H9 (cell line): Measurements from ENCODE around the gene KRTAP4-1. TPM values are rescaled to one million over a fixed set of nuclear protein-coding genes. Genes with fewer than 3 reads are reported as not detected.
"Not testable (repeated sequence)": the region's sequence is repeated elsewhere in the genome, so short reads cannot be mapped to it uniquely, and the experiment has no call there.

Experiments used
- DNase-seq: peaks from one replicate; pipeline ENCODE4 v3.0.0-alpha.2; 2017
- H2AFZ ChIP-seq: one replicate; pipeline ENCODE4 v1.6.1; 2013; ENCODE audit warnings: mild to moderate bottlenecking, low read length, control low read depth, moderate library complexity
- H2AK5ac ChIP-seq: 2 replicates; pipeline ENCODE4 v1.6.1; 2013; ENCODE audit warnings: low read length, control low read depth, mixed read lengths; ENCODE audit not compliant: insufficient read length
- H2BK120ac ChIP-seq: one replicate; pipeline ENCODE4 v1.6.1; 2013; ENCODE audit warnings: low read depth, mild to moderate bottlenecking, low read length, control low read depth, inconsistent platforms; ENCODE audit not compliant: poor library complexity, severe bottlenecking
- H2BK12ac ChIP-seq: 2 replicates; pipeline ENCODE4 v1.6.1; 2013; ENCODE audit warnings: low read length, control low read depth, mixed read lengths, low read depth; ENCODE audit not compliant: insufficient read length
- H2BK15ac ChIP-seq: 2 replicates; pipeline ENCODE4 v1.6.1; 2013; ENCODE audit warnings: low read depth, low read length, control low read depth
- H2BK20ac ChIP-seq: one replicate; pipeline ENCODE4 v1.6.1; 2013; ENCODE audit warnings: low read depth, mild to moderate bottlenecking, low read length, control low read depth, inconsistent platforms; ENCODE audit not compliant: poor library complexity, severe bottlenecking
- H2BK5ac ChIP-seq: 2 replicates; pipeline ENCODE4 v1.6.1; 2013; ENCODE audit warnings: low read length, control low read depth, mixed read lengths; ENCODE audit not compliant: insufficient read length
- H3K14ac ChIP-seq: 2 replicates; pipeline ENCODE4 v1.6.1; 2013; ENCODE audit warnings: low read length, control low read depth; ENCODE audit not compliant: insufficient read depth
- H3K18ac ChIP-seq: 2 replicates; pipeline ENCODE4 v1.6.1; 2013; ENCODE audit warnings: low read depth, mild to moderate bottlenecking, mixed read lengths, low read length, control low read depth; ENCODE audit not compliant: insufficient read length
- H3K23ac ChIP-seq: 2 replicates; pipeline ENCODE4 v1.6.1; 2013; ENCODE audit warnings: low read length, control low read depth, mixed read lengths, low read depth; ENCODE audit not compliant: insufficient read length
- H3K23me2 ChIP-seq: 2 replicates; pipeline ENCODE4 v1.6.1; 2013; ENCODE audit warnings: low read depth, mild to moderate bottlenecking, mixed read lengths, low read length, control low read depth; ENCODE audit not compliant: insufficient read length, poor library complexity, severe bottlenecking
- H3K27ac ChIP-seq: 2 replicates; pipeline ENCODE4 v1.5.1; 2013; ENCODE audit warnings: low read length, control low read depth, mixed read lengths, low read depth; ENCODE audit not compliant: insufficient read length
- H3K27me3 ChIP-seq: 2 replicates; pipeline ENCODE4 v1.6.1; 2013; ENCODE audit warnings: low read length, control low read depth, inconsistent platforms; ENCODE audit not compliant: insufficient read depth
- H3K4ac ChIP-seq: 2 replicates; pipeline ENCODE4 v1.6.1; 2013; ENCODE audit warnings: low read depth, mild to moderate bottlenecking, control low read depth, inconsistent platforms, low read length, moderate library complexity
- H3K4me1 ChIP-seq: 2 replicates; pipeline ENCODE4 v1.6.1; 2013; ENCODE audit warnings: low read length, control low read depth, inconsistent platforms; ENCODE audit not compliant: insufficient read depth
- H3K4me2 ChIP-seq: 2 replicates; pipeline ENCODE4 v1.6.1; 2013; ENCODE audit warnings: low read length, control low read depth, mixed read lengths; ENCODE audit not compliant: insufficient read length, insufficient read depth
- H3K56ac ChIP-seq: 2 replicates; pipeline ENCODE4 v1.6.1; 2013; ENCODE audit warnings: low read depth, mild to moderate bottlenecking, mixed read lengths, low read length, control low read depth; ENCODE audit not compliant: insufficient read length
- H3K79me1 ChIP-seq: 2 replicates; pipeline ENCODE4 v1.6.1; 2013; ENCODE audit warnings: low read depth, mild to moderate bottlenecking, moderate library complexity, low read length, control low read depth, inconsistent platforms; ENCODE audit not compliant: insufficient read depth, poor library complexity, severe bottlenecking
- H3K79me2 ChIP-seq: 2 replicates; pipeline ENCODE4 v1.6.1; 2013; ENCODE audit warnings: low read length, control low read depth, inconsistent platforms; ENCODE audit not compliant: insufficient read depth
- H3K9ac ChIP-seq: 2 replicates; pipeline ENCODE4 v1.6.1; 2013; ENCODE audit warnings: low read length, control low read depth, mixed read lengths; ENCODE audit not compliant: insufficient read length; ENCODE audit errors: extremely low read depth
- H3K9me3 ChIP-seq: one replicate; pipeline ENCODE4 v1.6.1; 2013; ENCODE audit warnings: low read depth, low read length, inconsistent platforms; ENCODE audit not compliant: control insufficient read depth
- H3T11ph ChIP-seq: one replicate; pipeline ENCODE4 v1.6.1; 2013; ENCODE audit warnings: mild to moderate bottlenecking, low read length, control low read depth, inconsistent platforms
- H4K20me1 ChIP-seq: one replicate; pipeline ENCODE4 v1.6.1; 2013; ENCODE audit not compliant: control insufficient read depth, insufficient read length, insufficient read depth
- H4K5ac ChIP-seq: 2 replicates; pipeline ENCODE4 v1.6.1; 2013; ENCODE audit warnings: low read depth, mild to moderate bottlenecking, mixed read lengths, low read length, control low read depth; ENCODE audit not compliant: insufficient read length
- H4K8ac ChIP-seq: replicated peaks from 2 replicates; pipeline ENCODE4 v1.6.1; 2013; ENCODE audit warnings: low read length, control low read depth, mixed read lengths, low read depth; ENCODE audit not compliant: insufficient read length
- H4K91ac ChIP-seq: 2 replicates; pipeline ENCODE4 v1.6.1; 2013; ENCODE audit warnings: low read depth, mild to moderate bottlenecking, moderate library complexity, mixed read lengths, low read length, control low read depth; ENCODE audit not compliant: insufficient read length
- H3K27ac Mint-ChIP-seq, 3 experiments: 2 replicates in 2 of 3; 3 replicates in 1 of 3; pipeline ENCODE4 v1.8.0; 2020 to 2021; ENCODE audit warnings: mixed read lengths in 3 of 3, mild to moderate bottlenecking in 1 of 3, moderate library complexity in 1 of 3
- H3K27me3 Mint-ChIP-seq: 2 replicates; pipeline ENCODE4 v1.8.0; 2021; ENCODE audit warnings: low read depth, mild to moderate bottlenecking, moderate library complexity, mixed read lengths
- H3K36me3 Mint-ChIP-seq, 3 experiments: 2 replicates in 2 of 3; 3 replicates in 1 of 3; pipeline ENCODE4 v1.8.0; 2020 to 2021; ENCODE audit warnings: low read depth in 3 of 3, mixed read lengths in 3 of 3; ENCODE audit not compliant: insufficient read depth in 1 of 3
- H3K4me1 Mint-ChIP-seq, 2 experiments: 2 replicates each; pipeline ENCODE4 v1.8.0; 2020; ENCODE audit warnings: mixed read lengths in 2 of 2
- H3K4me3 Mint-ChIP-seq, 2 experiments: 2 replicates in 1 of 2; 3 replicates in 1 of 2; pipeline ENCODE4 v1.8.0; 2020 to 2021; ENCODE audit warnings: mild to moderate bottlenecking in 2 of 2, mixed read lengths in 2 of 2, moderate library complexity in 1 of 2
- H3K9me3 Mint-ChIP-seq, 2 experiments: 2 replicates in 1 of 2; 3 replicates in 1 of 2; pipeline ENCODE4 v1.8.0; 2020; ENCODE audit warnings: mild to moderate bottlenecking in 2 of 2, mixed read lengths in 2 of 2, moderate library complexity in 1 of 2
- CTCF ChIP-seq: fragments of 200-600 bp; sonication (generic); conservative IDR thresholded peaks from 3 replicates; pipeline ENCODE4 v1.8.0; 2021; ENCODE audit warnings: antibody characterized with exemption, mild to moderate bottlenecking
- WGBS: extraction: QIAGEN DNeasy Blood & Tissue Kit; methylation state at CpG from one replicate; pipeline ENCODE4 v1.1.7; 2013; ENCODE audit warnings: missing lambda C conversion rate, low lambda C conversion rate, mixed read lengths; ENCODE audit not compliant: insufficient read length; ENCODE audit errors: extremely low coverage; 5-methylcytosine and 5-hydroxymethylcytosine counted together
- total RNA-seq: library from RNA; stranded (reverse); gene quantifications from 2 replicates; pipeline ENCODE4 v1.2.1, GENCODE V29; 2021

KRTAP4-1 gene
- total RNA-seq, 1 experiment from 2014 or later = not detected

GRCh38 chr17:41149652-41149985 is 35.1 kb downstream of the KRTAP4-1 start, which contains the start of gene KRTAP4-5:
Gene KRTAP4-5 (minus strand): TSS chr17:41149825. CDS start chr17:41149767, 58 bp downstream.
- Mint-ChIP-seq H3K9me3 (peaks cover 0 to 2% of the 10 kb centered on the region in 2 experiments; a peak in 1 of 5 replicates), H3K27ac (0 out of 7 replicates have a peak within 1 kb of the TSS, but pooled peaks of 1 of the 3 experiments have one; percentile 55), H3K27me3 (no peaks in the 10 kb centered on the region), H3K4me3 (no peak within 1 kb of the TSS), H3K36me3 (peaks cover 0 to 4% (median 2%) of the 10 kb centered on the region in 3 experiments; a peak in 3 of 7 replicates), H3K4me1 (peaks cover 2 to 13% of the 10 kb centered on the region in 2 experiments)
- Histone ChIP-seq H3K14ac (no peak within 1 kb of the TSS; the same call in 1 of the 2 replicates), H3K56ac (no peak within 1 kb of the TSS), H3K4me2 (no peak within 1 kb of the TSS), H2BK120ac (no peak within 1 kb of the TSS), H4K5ac (no peak within 1 kb of the TSS), H3T11ph (no peak within 1 kb of the TSS), H2BK20ac (no peak within 1 kb of the TSS), H3K27ac (no peak within 1 kb of the TSS), H3K9me3 (no peaks in the 10 kb centered on the region), H4K8ac (no peak within 1 kb of the TSS), H3K4me1 (no peaks in the 10 kb centered on the region), H2BK15ac (no peak within 1 kb of the TSS), H2AK5ac (no peak within 1 kb of the TSS), H3K4ac (no peak within 1 kb of the TSS), H3K27me3 (no peaks in the 10 kb centered on the region), H4K20me1 (no peaks in the 10 kb centered on the region), H2BK5ac (no peak within 1 kb of the TSS), H3K9ac (no peak within 1 kb of the TSS), H3K23me2 (no peaks in the 10 kb centered on the region), H3K79me1 (no peaks in the 10 kb centered on the region), H2BK12ac (no peak within 1 kb of the TSS), H4K91ac (no peak within 1 kb of the TSS), H2AFZ (no peak within 1 kb of the TSS), H3K23ac (no peak within 1 kb of the TSS), H3K18ac (no peak within 1 kb of the TSS), H3K79me2 (no peaks in the 10 kb centered on the region)
- no peak for DNase-seq
- WGBS = no CpG with 5 or more reads among the region's 2 CpGs
- no peak for TF ChIP-seq CTCF

GRCh38 chr17:41148971-41149651 is 35.6 kb downstream of the KRTAP4-1 start:
- not testable (repeated sequence) for H4K91ac ChIP-seq, H2BK15ac ChIP-seq, H2BK5ac ChIP-seq, H3K27me3 ChIP-seq, H3K56ac ChIP-seq, H3K79me2 ChIP-seq, H3K9me3 ChIP-seq, H2AK5ac ChIP-seq, H3K27ac Mint-ChIP-seq, H3K23ac ChIP-seq, H3K4me3 Mint-ChIP-seq, H2BK12ac ChIP-seq, H3K18ac ChIP-seq, H4K20me1 ChIP-seq, DNase-seq, H3K36me3 Mint-ChIP-seq, H3T11ph ChIP-seq, H3K14ac ChIP-seq, H3K9me3 Mint-ChIP-seq, H3K79me1 ChIP-seq, H3K4me1 ChIP-seq, H3K27me3 Mint-ChIP-seq, H2AFZ ChIP-seq, H4K8ac ChIP-seq, H2BK20ac ChIP-seq, H3K27ac ChIP-seq, H3K4me2 ChIP-seq, H2BK120ac ChIP-seq, H3K23me2 ChIP-seq, H3K4ac ChIP-seq, H4K5ac ChIP-seq, H3K9ac ChIP-seq
- H3K4me1 Mint-ChIP-seq = peaks cover 2 to 13% of the 10 kb centered on the region in 2 experiments
- no CpG with 5 or more reads among the region's 10 CpGs for whole genome bisulfite sequencing
